ENCODE results near the gene CYTH4. TPM values are rescaled to one million over a fixed set of nuclear protein-coding genes. Genes with fewer than 3 reads are reported as not detected.
A peak's percentile ranks its signal among the peaks of the same experiment; 100 is the strongest.

Gene CYTH4
- total RNA-seq, 1 experiment from 2014 or later = 0.36 TPM

- H3K4me3 ChIP-seq = no peak overlapping the region
- H3K27me3 ChIP-seq = no peaks in the 10 kb centered on the region
- H3K36me3 ChIP-seq = no peaks in the 10 kb centered on the region
- DNase-seq = no peak
- no peaks in the 10 kb centered on the region for H3K9me3 ChIP-seq
These were observed 4.0 kb upstream of the CYTH4 start for GRCh38 chr22:37278261-37278660.

- no peak for DNase-seq
- Histone ChIP-seq H3K36me3 (no peaks in the 10 kb centered on the region), H3K9me3 (no peaks in the 10 kb centered on the region), H3K4me3 (no peak overlapping the region), H3K27me3 (no peaks in the 10 kb centered on the region)
These were observed 2.8 kb upstream of the CYTH4 start for GRCh38 chr22:37279331-37280181.

GRCh38 chr22:37280718-37281117 is 1.6 kb upstream of the CYTH4 start:
- Histone ChIP-seq H3K9me3 (no peaks in the 10 kb centered on the region), H3K4me3 (no peak overlapping the region), H3K27me3 (no peaks in the 10 kb centered on the region), H3K36me3 (no peaks in the 10 kb centered on the region)
- DNase-seq = no peak

GRCh38 chr22:37281195-37281594 is 1.1 kb upstream of the CYTH4 start:
- no peaks in the 10 kb centered on the region for H3K36me3 ChIP-seq
- H3K27me3 ChIP-seq = no peaks in the 10 kb centered on the region
- no peak overlapping the region for H3K4me3 ChIP-seq
- no peak for DNase-seq
- H3K9me3 ChIP-seq = no peaks in the 10 kb centered on the region

- H3K36me3 ChIP-seq = no peaks in the 10 kb centered on the region
- no peak for DNase-seq
- H3K27me3 ChIP-seq = no peaks in the 10 kb centered on the region
- H3K4me3 ChIP-seq = no peak overlapping the region
- H3K9me3 ChIP-seq = no peaks in the 10 kb centered on the region
These were observed 493 bp upstream of the CYTH4 start for GRCh38 chr22:37281646-37282384.

- no peak for DNase-seq
- no peaks in the 10 kb centered on the region for H3K36me3 ChIP-seq
- H3K9me3 ChIP-seq = no peaks in the 10 kb centered on the region
- no peak overlapping the region for H3K4me3 ChIP-seq
- no peaks in the 10 kb centered on the region for H3K27me3 ChIP-seq
These were observed 1.2 kb downstream of the CYTH4 start for GRCh38 chr22:37283393-37283937.

- Histone ChIP-seq H3K36me3 (no peaks in the 10 kb centered on the region), H3K4me3 (no peak overlapping the region), H3K9me3 (no peaks in the 10 kb centered on the region), H3K27me3 (no peaks in the 10 kb centered on the region)
- DNase-seq = no peak
These were observed 2.0 kb downstream of the CYTH4 start for GRCh38 chr22:37284126-37284804.

GRCh38 chr22:37284805-37285355 is 2.6 kb downstream of the CYTH4 start:
- Histone ChIP-seq H3K4me3 (no peak overlapping the region), H3K9me3 (no peaks in the 10 kb centered on the region), H3K27me3 (no peaks in the 10 kb centered on the region), H3K36me3 (no peaks in the 10 kb centered on the region)
- no peak for DNase-seq

- H3K9me3 ChIP-seq = no peaks in the 10 kb centered on the region
- H3K4me3 ChIP-seq = no peak overlapping the region
- H3K36me3 ChIP-seq = no peaks in the 10 kb centered on the region
- DNase-seq = no peak
- no peaks in the 10 kb centered on the region for H3K27me3 ChIP-seq
These were observed 3.6 kb downstream of the CYTH4 start for GRCh38 chr22:37285937-37286336.

- no peak for DNase-seq
- H3K27me3 ChIP-seq = no peaks in the 10 kb centered on the region
- no peak overlapping the region for H3K4me3 ChIP-seq
- no peaks in the 10 kb centered on the region for H3K36me3 ChIP-seq
- H3K9me3 ChIP-seq = no peaks in the 10 kb centered on the region
These were observed 5.2 kb downstream of the CYTH4 start for GRCh38 chr22:37287550-37287951.

GRCh38 chr22:37288521-37288920 is 6.2 kb downstream of the CYTH4 start:
- H3K36me3 ChIP-seq = no peaks in the 10 kb centered on the region
- H3K4me3 ChIP-seq = no peak overlapping the region
- DNase-seq = no peak
- H3K27me3 ChIP-seq = no peaks in the 10 kb centered on the region
- no peaks in the 10 kb centered on the region for H3K9me3 ChIP-seq

- Histone ChIP-seq H3K4me3 (no peak overlapping the region), H3K27me3 (no peaks in the 10 kb centered on the region), H3K9me3 (no peaks in the 10 kb centered on the region), H3K36me3 (no peaks in the 10 kb centered on the region)
- no peak for DNase-seq
These were observed 6.9 kb downstream of the CYTH4 start for GRCh38 chr22:37289156-37289735.

- Histone ChIP-seq H3K27me3 (no peaks in the 10 kb centered on the region), H3K4me3 (no peak overlapping the region), H3K36me3 (no peaks in the 10 kb centered on the region), H3K9me3 (no peaks in the 10 kb centered on the region)
- DNase-seq = peak; percentile 82
These were observed 8.4 kb downstream of the CYTH4 start for GRCh38 chr22:37290737-37291136.

GRCh38 chr22:37291559-37292298 is 9.4 kb downstream of the CYTH4 start:
- H3K9me3 ChIP-seq = no peaks in the 10 kb centered on the region
- DNase-seq = no peak
- H3K27me3 ChIP-seq = no peaks in the 10 kb centered on the region
- H3K36me3 ChIP-seq = no peaks in the 10 kb centered on the region
- no peak overlapping the region for H3K4me3 ChIP-seq

- no peaks in the 10 kb centered on the region for H3K9me3 ChIP-seq
- no peaks in the 10 kb centered on the region for H3K27me3 ChIP-seq
- DNase-seq = no peak
- no peak overlapping the region for H3K4me3 ChIP-seq
- H3K36me3 ChIP-seq = no peaks in the 10 kb centered on the region
These were observed 10.3 kb downstream of the CYTH4 start for GRCh38 chr22:37292641-37293040.

GRCh38 chr22:37293172-37293571 is 10.9 kb downstream of the CYTH4 start:
- H3K27me3 ChIP-seq = no peaks in the 10 kb centered on the region

More at GRCh38 chr22:37293172-37293571, 10.9 kb downstream of the CYTH4 start:
- no peak overlapping the region for H3K4me3 ChIP-seq
- no peak for DNase-seq
- no peaks in the 10 kb centered on the region for H3K36me3 ChIP-seq
- no peaks in the 10 kb centered on the region for H3K9me3 ChIP-seq

Data from MG63 (cell line).